Astrocyte (in vitro differentiated cells and primary cell): ENCODE data around the gene NPW. TPM values are rescaled to one million over a fixed set of nuclear protein-coding genes. Genes with fewer than 3 reads are reported as not detected.
"Not testable (repeated sequence)": the region's sequence is repeated elsewhere in the genome, so short reads cannot be mapped to it uniquely, and the experiment has no call there.

Experiments
- DNase-seq: peaks from one replicate; pipeline ENCODE4 v3.0.0-alpha.2; 2010; ENCODE audit warnings: low read depth
- FAIRE-seq: peaks from 2 replicates; lab custom pipeline; 2011; peaks lifted over from hg19 to GRCh38; lab: Jason Lieb, UNC
- H2AFZ ChIP-seq: 2 replicates; pipeline ENCODE4 v1.6.0; 2012; ENCODE audit warnings: low read depth, low read length, inconsistent platforms
- H3K27ac ChIP-seq: 2 replicates; pipeline ENCODE4 v1.5.1; 2011; ENCODE audit warnings: low read depth, low read length, inconsistent platforms
- H3K27me3 ChIP-seq: 2 replicates; pipeline ENCODE4 v1.6.0; 2011; ENCODE audit warnings: low read length, inconsistent platforms; ENCODE audit not compliant: insufficient read depth
- H3K36me3 ChIP-seq: 2 replicates; pipeline ENCODE4 v1.5.1; 2011; ENCODE audit warnings: low read length, inconsistent platforms; ENCODE audit not compliant: insufficient read depth
- H3K4me1 ChIP-seq: 2 replicates; pipeline ENCODE4 v1.5.1; 2011; ENCODE audit warnings: low read length, inconsistent platforms; ENCODE audit not compliant: insufficient read depth
- H3K4me2 ChIP-seq: 2 replicates; pipeline ENCODE4 v1.6.0; 2012; ENCODE audit warnings: low read length, inconsistent platforms
- H3K4me3 ChIP-seq: 2 replicates; pipeline ENCODE4 v1.5.1; 2011; ENCODE audit warnings: low read depth, mild to moderate bottlenecking, low read length, inconsistent platforms; ENCODE audit not compliant: insufficient read depth
- H3K79me2 ChIP-seq: 2 replicates; pipeline ENCODE4 v1.6.0; 2012; ENCODE audit warnings: mild to moderate bottlenecking, low read length, inconsistent platforms; ENCODE audit not compliant: insufficient read depth
- H3K9ac ChIP-seq: 2 replicates; pipeline ENCODE4 v1.6.0; 2012; ENCODE audit warnings: mild to moderate bottlenecking, low read length, inconsistent platforms
- H3K9me3 ChIP-seq: 2 replicates; pipeline ENCODE4 v1.5.1; 2012; ENCODE audit warnings: low read depth, mild to moderate bottlenecking, low read length, inconsistent platforms; ENCODE audit not compliant: insufficient read depth
- H4K20me1 ChIP-seq: 2 replicates; pipeline ENCODE4 v1.6.0; 2012; ENCODE audit warnings: low read length, inconsistent platforms; ENCODE audit not compliant: insufficient read depth
- H3K27ac Mint-ChIP-seq: one replicate; pipeline ENCODE4 v1.8.0; 2021; ENCODE audit warnings: mild to moderate bottlenecking, mixed read lengths; ENCODE audit not compliant: unreplicated experiment
- H3K27me3 Mint-ChIP-seq: one replicate; pipeline ENCODE4 v1.8.0; 2021; ENCODE audit warnings: low read depth, mixed read lengths; ENCODE audit not compliant: unreplicated experiment
- H3K36me3 Mint-ChIP-seq: one replicate; pipeline ENCODE4 v1.8.0; 2021; ENCODE audit warnings: low read depth, mixed read lengths; ENCODE audit not compliant: unreplicated experiment
- H3K4me1 Mint-ChIP-seq: one replicate; pipeline ENCODE4 v1.8.0; 2021; ENCODE audit warnings: low read depth, mixed read lengths; ENCODE audit not compliant: unreplicated experiment
- H3K4me3 Mint-ChIP-seq: one replicate; pipeline ENCODE4 v1.8.0; 2021; ENCODE audit warnings: mild to moderate bottlenecking, moderate library complexity, mixed read lengths; ENCODE audit not compliant: unreplicated experiment
- H3K9me3 Mint-ChIP-seq: one replicate; pipeline ENCODE4 v1.8.0; 2021; ENCODE audit warnings: mild to moderate bottlenecking, mixed read lengths; ENCODE audit not compliant: unreplicated experiment
- EZH2 ChIP-seq: IDR thresholded peaks from 2 replicates; pipeline ENCODE4 v1.6.1; 2012; ENCODE audit warnings: mild to moderate bottlenecking, low read length, inconsistent platforms; ENCODE audit not compliant: insufficient read depth
- total RNA-seq: library from RNA; stranded (reverse); gene quantifications from 2 replicates; pipeline ENCODE4 v1.2.1, GENCODE V29; 2021
- TF ChIP-seq, protein P1 (sequence below): IDR thresholded peaks from 2 replicates; pipeline ENCODE4 v1.5.1; 2011; ENCODE audit warnings: low read depth, mild to moderate bottlenecking, inconsistent platforms, low read length, moderate library complexity; ENCODE audit not compliant: insufficient read depth

The NPW gene
- total RNA-seq, 1 donor from 2014 or later = 2.1 TPM

DNA sequence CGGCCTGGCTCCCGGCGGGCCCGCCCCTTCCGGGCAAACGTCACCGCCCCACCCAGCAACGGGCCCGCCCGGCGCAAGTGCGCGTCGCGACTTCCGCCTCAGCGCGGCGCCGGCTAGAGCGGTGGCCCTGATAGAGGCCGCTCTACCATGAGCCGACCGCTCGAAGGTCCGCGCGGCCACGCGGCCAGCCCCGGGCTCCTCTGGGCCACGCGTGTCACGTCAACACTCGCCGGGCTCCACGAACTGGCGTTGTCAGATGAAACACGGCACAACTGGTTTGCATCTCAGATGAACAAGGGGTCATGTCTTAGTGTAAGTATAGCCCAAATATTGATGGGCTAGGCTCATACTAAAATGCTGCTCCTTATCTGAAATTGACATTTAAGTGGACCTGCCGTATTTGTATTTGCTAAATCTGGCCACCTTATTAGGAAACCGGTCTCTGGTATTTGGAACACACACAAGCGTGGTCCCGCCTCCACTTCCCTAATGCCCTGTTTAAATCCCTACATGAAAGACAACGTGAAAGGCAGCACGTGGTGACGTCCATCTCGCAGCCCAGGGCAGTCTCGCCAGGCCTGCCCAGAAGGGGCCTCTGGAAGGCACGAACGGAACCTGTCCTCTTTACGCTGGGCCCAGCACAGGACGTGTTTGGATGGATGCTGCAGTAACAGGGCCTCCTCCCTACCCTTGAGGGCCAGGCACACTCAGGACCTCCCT lies 9.6 kb upstream of the NPW start, which contains the start of gene ZNF598:
TSS of gene ZNF598 (minus strand) at position 31 of the 720 bp plus-strand sequence.
- peak within 1 kb of the TSS; percentile 88 for H3K4me3 ChIP-seq
- no peaks in the 10 kb centered on the region for H3K36me3 ChIP-seq
- H3K79me2 ChIP-seq = peaks cover 56% of the 10 kb centered on the region
- H2AFZ ChIP-seq = peak within 1 kb of the TSS; percentile 84
- peak within 1 kb of the TSS; percentile 83 for H3K27ac ChIP-seq
- Mint-ChIP-seq H3K4me1 (peaks cover 18% of the 10 kb centered on the region), H3K9me3 (no peaks in the 10 kb centered on the region), H3K4me3 (peak within 1 kb of the TSS; percentile 90), H3K27me3 (no peaks in the 10 kb centered on the region), H3K36me3 (peaks cover 4% of the 10 kb centered on the region), H3K27ac (peak within 1 kb of the TSS; percentile 85)
- H3K4me2 ChIP-seq = peak within 1 kb of the TSS; percentile 100
- TF ChIP-seq, protein P1, sequence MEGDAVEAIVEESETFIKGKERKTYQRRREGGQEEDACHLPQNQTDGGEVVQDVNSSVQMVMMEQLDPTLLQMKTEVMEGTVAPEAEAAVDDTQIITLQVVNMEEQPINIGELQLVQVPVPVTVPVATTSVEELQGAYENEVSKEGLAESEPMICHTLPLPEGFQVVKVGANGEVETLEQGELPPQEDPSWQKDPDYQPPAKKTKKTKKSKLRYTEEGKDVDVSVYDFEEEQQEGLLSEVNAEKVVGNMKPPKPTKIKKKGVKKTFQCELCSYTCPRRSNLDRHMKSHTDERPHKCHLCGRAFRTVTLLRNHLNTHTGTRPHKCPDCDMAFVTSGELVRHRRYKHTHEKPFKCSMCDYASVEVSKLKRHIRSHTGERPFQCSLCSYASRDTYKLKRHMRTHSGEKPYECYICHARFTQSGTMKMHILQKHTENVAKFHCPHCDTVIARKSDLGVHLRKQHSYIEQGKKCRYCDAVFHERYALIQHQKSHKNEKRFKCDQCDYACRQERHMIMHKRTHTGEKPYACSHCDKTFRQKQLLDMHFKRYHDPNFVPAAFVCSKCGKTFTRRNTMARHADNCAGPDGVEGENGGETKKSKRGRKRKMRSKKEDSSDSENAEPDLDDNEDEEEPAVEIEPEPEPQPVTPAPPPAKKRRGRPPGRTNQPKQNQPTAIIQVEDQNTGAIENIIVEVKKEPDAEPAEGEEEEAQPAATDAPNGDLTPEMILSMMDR = no peak
- TF ChIP-seq EZH2 = no peak
- H4K20me1 ChIP-seq = peaks cover 42% of the 10 kb centered on the region
- FAIRE-seq (no peak), DNase-seq (peak; percentile 69)
- no peaks in the 10 kb centered on the region for H3K9me3 ChIP-seq
- peak within 1 kb of the TSS; percentile 94 for H3K9ac ChIP-seq
- no peaks in the 10 kb centered on the region for H3K27me3 ChIP-seq
- peaks cover 30% of the 10 kb centered on the region for H3K4me1 ChIP-seq

DNA sequence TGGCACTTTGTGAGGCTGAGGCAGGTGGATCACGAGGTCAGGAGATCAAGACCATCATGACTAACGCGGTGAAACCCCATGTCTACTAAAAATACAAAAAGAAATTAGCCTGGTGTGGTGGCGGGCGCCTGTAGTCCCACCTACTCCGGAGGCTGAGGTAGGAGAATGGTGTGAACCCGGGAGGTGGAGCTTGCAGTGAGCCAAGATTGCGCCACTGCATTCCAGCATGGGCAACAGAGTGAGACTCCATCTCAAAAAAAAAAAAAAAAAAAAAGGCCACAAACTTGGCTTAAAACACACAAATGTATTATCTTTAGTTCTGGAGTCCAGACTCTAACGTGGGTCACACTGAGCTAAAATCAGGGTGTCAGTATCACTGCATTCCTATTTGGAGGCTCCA lies 7.9 kb upstream of the NPW start:
- Mint-ChIP-seq H3K4me1 (peaks cover 12% of the 10 kb centered on the region), H3K4me3 (peak overlapping the region; percentile 57)
- H3K27me3 ChIP-seq, H3K4me2 ChIP-seq, H3K27ac ChIP-seq, H3K9me3 Mint-ChIP-seq, H3K9ac ChIP-seq, FAIRE-seq, H3K36me3 Mint-ChIP-seq, H3K36me3 ChIP-seq, H3K4me3 ChIP-seq, H3K9me3 ChIP-seq, H2AFZ ChIP-seq, H3K27ac Mint-ChIP-seq, DNase-seq, H3K27me3 Mint-ChIP-seq: not testable (repeated sequence)
- Histone ChIP-seq H3K4me1 (peaks cover 28% of the 10 kb centered on the region), H4K20me1 (peaks cover 25% of the 10 kb centered on the region), H3K79me2 (peaks cover 38% of the 10 kb centered on the region)

DNA sequence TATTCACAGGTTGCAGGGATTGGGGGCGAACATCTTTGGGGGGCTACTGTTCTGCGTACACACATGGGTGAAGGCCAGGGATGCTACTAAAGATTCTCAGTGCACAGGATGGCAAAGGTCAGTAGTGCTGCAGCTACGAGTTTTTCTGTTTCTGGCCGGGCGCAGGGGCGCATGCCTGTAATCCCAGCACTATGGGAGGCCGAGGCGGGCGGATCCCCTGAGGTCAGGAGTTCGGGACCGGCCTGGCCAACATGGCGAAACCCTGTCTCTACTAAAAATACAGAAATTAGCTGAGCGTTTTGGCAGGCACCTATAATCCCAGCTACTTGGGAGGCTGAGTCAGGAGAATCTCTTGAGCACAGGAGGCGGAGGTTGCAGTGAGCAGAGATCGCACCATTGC lies 6.1 kb upstream of the NPW start:
- FAIRE-seq (no peak), DNase-seq (no peak)
- H4K20me1 ChIP-seq = peaks cover 7% of the 10 kb centered on the region
- no peak overlapping the region for H3K27ac ChIP-seq
- H3K79me2 ChIP-seq = peaks cover 20% of the 10 kb centered on the region
- TF ChIP-seq EZH2 = no peak
- TF ChIP-seq, protein P1 = no peak
- no peaks in the 10 kb centered on the region for H3K27me3 ChIP-seq
- H3K4me2 ChIP-seq = no peak overlapping the region
- peaks cover 3% of the 10 kb centered on the region for H3K4me1 Mint-ChIP-seq
- H3K36me3 ChIP-seq = no peaks in the 10 kb centered on the region
- no peak overlapping the region for H2AFZ ChIP-seq
- H3K9ac ChIP-seq = no peak overlapping the region
- H3K9me3 ChIP-seq = no peaks in the 10 kb centered on the region
- no peak overlapping the region for H3K4me3 Mint-ChIP-seq
- H3K27me3 Mint-ChIP-seq = peaks cover 4% of the 10 kb centered on the region
- H3K9me3 Mint-ChIP-seq = no peaks in the 10 kb centered on the region
- H3K4me1 ChIP-seq = peaks cover 14% of the 10 kb centered on the region
- H3K4me3 ChIP-seq = no peak overlapping the region
- H3K36me3 Mint-ChIP-seq = peaks cover 2% of the 10 kb centered on the region
- peak overlapping the region; percentile 41 for H3K27ac Mint-ChIP-seq
